ENCODE data around the gene GTSF1L.

The GTSF1L gene

GRCh38 chr20:43746344-43747137, 19.7 kb upstream of the GTSF1L start:
- no peak for DNase-seq (ENCODE audit: low read depth, low spot score)

GRCh38 chr20:43744966-43745730, 18.3 kb upstream of the GTSF1L start:
- no peak for DNase-seq (ENCODE audit: low read depth, low spot score)

GRCh38 chr20:43744151-43744611, 17.4 kb upstream of the GTSF1L start:
- no peak for DNase-seq (ENCODE audit: low read depth, low spot score)

DNA sequence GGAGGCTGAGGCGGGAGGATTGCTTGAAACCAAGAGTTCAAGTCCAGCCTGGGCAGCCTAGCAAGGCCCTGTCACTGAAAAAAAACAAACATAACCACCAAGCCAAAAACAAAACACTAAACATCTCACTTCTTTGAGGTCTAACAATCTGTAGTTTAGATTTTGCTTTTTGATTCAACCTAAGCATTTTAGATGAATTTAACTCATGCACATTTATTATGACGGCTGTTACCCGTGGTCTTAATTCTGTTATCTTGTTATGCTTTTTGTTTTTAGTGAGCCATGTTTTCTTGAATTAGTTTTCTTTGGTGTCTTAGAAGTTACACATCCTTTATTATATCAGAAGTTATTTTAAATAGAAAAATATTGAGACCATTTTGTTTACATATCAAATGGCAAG, 13.8 kb upstream of the GTSF1L start:
- no peak for DNase-seq (ENCODE audit: low read depth, low spot score)

- no peak for DNase-seq (ENCODE audit: low read depth, low spot score)
These were observed 12.4 kb upstream of the GTSF1L start for GRCh38 chr20:43739148-43739749.

GRCh38 chr20:43737925-43738324, 11.1 kb upstream of the GTSF1L start:
- no peak for DNase-seq (ENCODE audit: low read depth, low spot score)

DNA sequence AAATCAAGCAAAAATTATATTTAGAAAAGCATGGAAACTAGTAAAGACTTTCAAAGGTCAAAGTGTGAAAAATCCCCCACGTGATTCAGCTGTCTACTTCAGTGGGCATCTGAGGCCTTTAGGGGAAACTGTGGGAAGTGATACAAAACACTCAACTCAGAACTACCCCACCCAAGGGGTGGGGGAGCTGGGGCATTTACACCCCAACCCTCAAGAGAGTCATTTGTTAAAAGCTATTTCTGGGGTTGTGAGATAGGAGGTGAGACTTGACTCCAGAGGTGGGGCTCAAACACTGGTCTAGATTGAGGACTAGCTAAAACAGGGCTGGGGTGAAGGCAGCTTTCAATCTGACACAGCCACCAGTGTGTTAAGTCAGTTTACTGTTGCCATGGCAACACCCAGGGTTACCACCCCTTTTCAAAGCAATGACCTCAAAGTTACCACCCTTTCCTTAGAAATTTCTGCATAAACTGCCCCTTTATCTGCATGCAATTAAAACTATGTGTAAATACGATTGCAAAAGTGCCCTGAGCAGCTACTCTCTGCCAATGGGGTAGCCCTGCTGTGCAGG, 9.9 kb upstream of the GTSF1L start:
- no peak for DNase-seq (ENCODE audit: low read depth, low spot score)

- DNase-seq (ENCODE audit: low read depth, low spot score) = no peak
These were observed 5.1 kb upstream of the GTSF1L start for GRCh38 chr20:43731927-43732326.

GRCh38 chr20:43731469-43731868, 4.7 kb upstream of the GTSF1L start:
- no peak for DNase-seq (ENCODE audit: low read depth, low spot score)

DNA sequence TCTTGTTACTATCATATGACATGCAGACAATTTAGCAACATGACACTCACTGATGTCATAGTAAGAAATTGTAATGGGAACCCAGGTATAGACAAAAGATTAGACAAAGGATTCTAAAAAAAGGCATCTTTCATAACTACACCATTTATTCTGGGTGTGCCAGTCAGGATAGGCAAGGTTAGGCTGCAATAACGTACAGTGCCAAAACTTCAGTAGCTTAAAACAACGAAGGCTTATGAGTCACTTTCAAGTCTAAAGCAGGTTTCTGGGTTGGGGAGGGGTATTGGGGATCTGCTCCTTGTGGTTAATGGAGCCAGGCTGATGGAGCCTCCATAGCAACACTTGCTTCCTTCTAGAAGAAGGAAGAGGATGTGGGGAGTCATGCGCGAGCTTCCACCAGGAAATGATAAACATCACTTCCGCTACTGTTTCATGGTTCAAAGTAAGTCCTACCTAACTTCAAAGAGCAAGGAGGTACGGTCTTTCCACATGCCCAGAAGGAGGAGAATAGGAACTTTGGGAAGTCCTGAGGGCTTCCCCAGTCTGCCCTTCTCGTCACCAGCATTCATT, 2.0 kb upstream of the GTSF1L start:
- DNase-seq (ENCODE audit: low read depth, low spot score) = no peak

- no peak for DNase-seq (ENCODE audit: low read depth, low spot score)
These were observed 1.3 kb upstream of the GTSF1L start for GRCh38 chr20:43727980-43728590.

GRCh38 chr20:43726333-43726732, 469 bp downstream of the GTSF1L start:
- no peak for DNase-seq (ENCODE audit: low read depth, low spot score)

- no peak for DNase-seq (ENCODE audit: low read depth, low spot score)
These were observed 1.1 kb downstream of the GTSF1L start for GRCh38 chr20:43725666-43726065.

DNA sequence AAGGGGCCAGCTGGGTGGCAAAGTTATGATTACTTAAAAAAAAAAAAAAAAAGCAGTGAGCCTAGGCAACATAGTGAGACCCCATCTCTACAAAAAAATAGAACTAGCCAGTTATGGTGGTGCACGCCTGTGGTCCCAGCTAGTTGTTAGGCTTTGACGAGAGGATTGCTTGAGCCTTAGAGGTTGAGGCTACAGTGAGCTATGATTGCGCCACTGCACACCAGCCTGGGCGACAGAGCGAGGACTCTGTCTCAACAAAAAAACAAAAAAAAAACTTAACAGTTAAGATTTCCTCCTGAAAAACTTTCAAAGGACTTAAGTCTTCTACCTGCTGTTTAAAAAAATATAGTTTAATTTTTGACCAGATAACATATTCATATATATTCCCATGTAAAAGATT, 2.4 kb downstream of the GTSF1L start:
- no peak for DNase-seq (ENCODE audit: low read depth, low spot score)

- no peak for DNase-seq (ENCODE audit: low read depth, low spot score)
These were observed 3.1 kb downstream of the GTSF1L start for GRCh38 chr20:43723735-43724134.

- no peak for DNase-seq (ENCODE audit: low read depth, low spot score)
These were observed 3.6 kb downstream of the GTSF1L start for GRCh38 chr20:43723186-43723585.

DNA sequence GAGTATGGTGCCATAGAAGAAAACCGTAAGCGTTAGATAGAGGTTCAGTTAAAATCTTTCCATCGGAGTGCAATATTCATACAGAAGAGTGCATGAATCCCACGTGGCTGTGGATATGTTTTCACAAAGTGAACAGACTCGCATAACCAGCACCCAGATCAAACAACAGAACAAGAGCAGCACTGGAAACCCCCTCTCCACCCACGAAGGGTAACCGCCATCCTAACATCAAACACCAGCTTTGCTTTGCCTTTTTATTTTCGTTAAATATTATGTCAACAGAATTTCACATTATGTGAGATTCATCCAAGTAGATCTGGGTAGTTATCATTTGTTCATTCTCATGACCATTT, 4.7 kb downstream of the GTSF1L start:
- peak; percentile 49 for DNase-seq (ENCODE audit: low read depth, low spot score)

- DNase-seq (ENCODE audit: low read depth, low spot score) = no peak
These were observed 5.2 kb downstream of the GTSF1L start for GRCh38 chr20:43721429-43722152.

- DNase-seq (ENCODE audit: low read depth, low spot score) = no peak
These were observed 5.7 kb downstream of the GTSF1L start for GRCh38 chr20:43721097-43721428.

DNA sequence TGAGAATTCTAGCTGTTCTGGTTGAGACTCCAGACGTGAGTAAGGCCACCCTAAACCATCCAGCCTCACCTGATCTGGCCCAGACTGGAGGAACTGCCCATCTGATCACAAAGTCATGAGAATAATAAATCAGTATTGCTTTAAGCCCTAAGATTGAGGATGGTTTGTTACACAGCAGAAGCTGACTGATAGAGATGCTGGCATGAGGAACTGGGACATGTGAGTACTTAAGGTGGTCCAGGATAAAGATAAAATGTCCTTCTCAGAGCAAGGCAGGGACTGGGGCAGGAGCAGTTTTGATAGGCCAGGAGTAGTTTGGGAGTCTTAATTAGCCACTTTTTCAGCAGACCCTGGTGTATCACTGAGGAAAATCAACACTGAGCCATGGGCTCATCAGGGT, 6.8 kb downstream of the GTSF1L start:
- no peak for DNase-seq (ENCODE audit: low read depth, low spot score)

GRCh38 chr20:43717616-43717995, 9.2 kb downstream of the GTSF1L start:
- no peak for DNase-seq (ENCODE audit: low read depth, low spot score)

Measured in activated naive CD8-positive, alpha-beta T cell treated with anti-CD3 and anti-CD28 coated beads, Interleukin-2, amount 50 U/mL, for 16 hours (primary cell).